Peyer's patch (tissue), 4 donors: Measurements from ENCODE around the gene ABHD10.

Experiments
- CTCF ChIP-seq, 6 experiments: fragments of 450-650 bp in 4 of 6; fragments of 200-600 bp in 2 of 6; sonication (generic) in 1 of 6; IDR thresholded peaks; one replicate each; pipeline ENCODE4 v1.5.1; 2017 to 2019; ENCODE audit warnings: antibody characterized with exemption in 6 of 6, mild to moderate bottlenecking in 3 of 6, moderate library complexity in 1 of 6
- POLR2A ChIP-seq, 2 donors: fragments of 450-650 bp; IDR thresholded peaks; one replicate each; pipeline ENCODE4 v1.5.1; 2017; ENCODE audit warnings: antibody characterized with exemption in 2 of 2, mild to moderate bottlenecking in 2 of 2, moderate library complexity in 2 of 2

- no peak for TF ChIP-seq CTCF (IDR thresholded peaks at IDR 0.05)
- no peak for TF ChIP-seq POLR2A (IDR thresholded peaks at IDR 0.05)
Measured at GRCh38 chr3:111968319-111969054, 10.3 kb upstream of the ABHD10 start.
